NCI-H1105 (cell line): ENCODE data around the gene RAD51B.
"Not testable (repeated sequence)": the region's sequence is repeated elsewhere in the genome, so short reads cannot be mapped to it uniquely, and the experiment has no call there.

Source experiments
- DNase-seq: peaks from one replicate; lab custom pipeline; 2025; lab: John Stamatoyannopoulos, UW

The RAD51B gene

DNA sequence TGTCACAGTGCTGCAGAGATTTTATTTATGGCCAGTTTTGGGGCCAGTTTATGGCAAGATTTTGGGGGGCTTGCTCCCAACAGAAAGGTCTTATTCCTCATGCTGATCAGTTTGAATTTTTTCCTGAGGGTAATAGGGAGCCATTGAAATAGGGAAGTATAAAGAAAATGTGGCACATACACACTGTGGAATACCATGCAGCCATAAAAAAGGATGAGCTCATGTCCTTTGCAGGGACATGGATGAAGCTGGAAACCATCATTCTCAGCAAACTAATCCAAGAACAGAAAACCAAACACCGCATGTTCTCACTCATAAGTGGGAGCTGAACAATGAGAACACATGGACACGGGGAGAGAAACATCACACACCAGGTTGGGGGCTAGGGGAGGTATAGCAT is 483.4 kb downstream of the RAD51B start:
- DNase-seq: not testable (repeated sequence)

- DNase-seq: no peak
These were observed 486.2 kb downstream of the RAD51B start for GRCh38 chr14:68305738-68306137.

DNA sequence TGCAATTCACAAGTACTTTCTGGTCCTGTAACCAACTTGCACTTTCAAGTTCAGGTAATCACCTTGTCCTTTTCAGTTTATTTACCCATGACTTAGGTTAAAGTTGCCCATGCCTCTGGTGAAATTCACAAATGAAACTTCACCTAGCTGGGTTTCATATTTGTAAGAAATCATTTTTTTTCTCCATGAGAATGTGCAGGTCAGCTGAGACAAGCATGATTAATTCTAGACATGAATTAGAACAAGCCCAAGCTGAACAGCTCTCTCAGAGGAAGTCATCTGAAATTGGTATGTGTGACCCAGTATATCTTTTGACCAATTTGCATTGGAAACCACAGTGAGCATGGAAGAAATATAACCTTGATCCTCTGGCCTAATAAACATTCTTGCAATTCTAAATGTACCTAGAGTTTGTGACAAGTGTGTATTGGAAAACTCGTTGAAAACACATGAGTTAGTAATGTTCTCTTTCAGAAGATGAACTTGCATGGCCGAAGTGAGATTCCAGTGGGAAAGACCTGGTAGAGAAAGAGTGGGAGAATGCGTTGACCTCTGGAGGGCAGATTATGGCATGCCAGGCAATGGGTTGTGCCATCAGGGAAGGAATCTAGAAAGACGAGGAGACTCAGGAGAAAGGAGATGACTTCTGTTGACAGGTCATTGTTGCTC is 486.8 kb downstream of the RAD51B start:
- DNase-seq: no peak

- DNase-seq: peak; percentile 74
These were observed 487.6 kb downstream of the RAD51B start for GRCh38 chr14:68306934-68307789.

DNA sequence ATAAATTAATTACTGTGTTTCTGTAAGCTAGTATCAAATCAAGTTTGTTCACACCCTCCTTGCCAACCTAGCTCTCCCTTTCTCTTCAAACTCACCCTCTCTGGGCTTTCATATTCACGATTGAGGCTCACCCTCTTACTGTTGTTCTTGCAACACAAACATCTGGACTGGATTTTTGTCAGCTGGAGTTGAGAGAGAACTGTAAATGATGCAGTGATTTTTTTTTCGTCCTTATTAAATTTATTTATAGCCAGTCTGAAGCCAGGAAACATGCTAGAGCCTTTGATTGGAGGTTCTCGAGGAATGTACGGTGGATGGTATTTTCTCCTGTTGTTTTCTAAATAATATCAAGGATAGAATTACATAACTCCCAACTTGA is 488.2 kb downstream of the RAD51B start:
- no peak for DNase-seq

GRCh38 chr14:68308726-68309520 is 489.3 kb downstream of the RAD51B start:
- no peak for DNase-seq

- peak; percentile 48 for DNase-seq
These were observed 490.0 kb downstream of the RAD51B start for GRCh38 chr14:68309616-68310015.

GRCh38 chr14:68312300-68312699 is 492.7 kb downstream of the RAD51B start:
- DNase-seq: no peak

GRCh38 chr14:68312884-68313610 is 493.5 kb downstream of the RAD51B start:
- no peak for DNase-seq

- no peak for DNase-seq
These were observed 495.1 kb downstream of the RAD51B start for GRCh38 chr14:68314642-68315041.

DNA sequence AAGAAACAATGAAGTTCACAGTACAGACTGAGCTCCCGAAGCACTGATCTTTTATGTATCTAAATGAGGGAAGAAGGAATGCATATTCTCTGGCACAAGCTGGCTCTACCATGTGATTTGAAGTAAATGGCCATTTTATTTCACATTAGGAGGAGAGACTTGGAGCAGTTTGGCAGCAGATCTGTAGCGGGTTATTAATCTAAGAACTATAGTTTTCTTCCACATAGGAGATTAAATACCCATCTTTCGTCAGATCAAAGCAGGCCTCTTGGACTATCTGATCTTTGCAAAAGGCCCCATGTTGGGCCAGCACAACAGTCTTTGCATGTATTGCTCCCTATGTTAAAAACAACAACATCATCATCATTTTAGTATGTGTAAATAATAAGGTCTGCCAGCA is 495.5 kb downstream of the RAD51B start:
- DNase-seq: no peak

DNA sequence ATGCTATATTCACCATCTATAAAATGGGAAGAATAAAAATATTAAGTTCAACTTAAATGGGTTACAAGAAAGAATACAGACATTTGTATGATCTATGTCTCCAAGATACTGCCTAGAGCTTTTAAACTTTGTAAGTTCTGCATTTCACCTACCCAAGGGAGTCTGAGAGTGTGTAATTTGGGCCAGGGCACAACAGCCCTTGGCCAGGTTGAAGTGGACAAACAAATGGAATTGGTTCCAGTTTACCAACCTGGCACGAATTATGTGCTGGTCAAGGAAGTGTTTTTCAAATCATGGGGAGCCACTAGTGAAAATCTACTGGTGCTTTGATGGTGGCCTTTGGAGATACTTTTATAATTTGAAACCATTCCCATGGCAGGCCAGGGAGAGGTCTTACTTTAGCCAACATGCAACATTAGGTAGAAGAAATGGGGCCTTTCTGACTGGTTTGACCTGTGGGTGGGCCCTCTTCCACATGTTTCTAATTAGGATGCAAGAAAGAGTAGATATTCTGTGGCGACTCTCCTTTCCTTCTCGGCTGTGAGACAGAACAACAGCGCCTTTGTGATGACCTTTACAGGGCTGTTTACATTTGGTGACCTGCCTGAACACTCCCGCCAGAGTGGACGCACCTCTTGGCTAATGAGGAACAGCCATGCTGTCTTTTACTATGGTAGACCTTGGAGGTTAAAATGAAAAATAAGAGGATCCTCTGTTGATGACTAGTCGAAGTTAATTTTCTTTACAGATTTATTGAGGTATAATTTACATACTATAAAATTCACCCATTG is 496.7 kb downstream of the RAD51B start:
- no peak for DNase-seq

DNA sequence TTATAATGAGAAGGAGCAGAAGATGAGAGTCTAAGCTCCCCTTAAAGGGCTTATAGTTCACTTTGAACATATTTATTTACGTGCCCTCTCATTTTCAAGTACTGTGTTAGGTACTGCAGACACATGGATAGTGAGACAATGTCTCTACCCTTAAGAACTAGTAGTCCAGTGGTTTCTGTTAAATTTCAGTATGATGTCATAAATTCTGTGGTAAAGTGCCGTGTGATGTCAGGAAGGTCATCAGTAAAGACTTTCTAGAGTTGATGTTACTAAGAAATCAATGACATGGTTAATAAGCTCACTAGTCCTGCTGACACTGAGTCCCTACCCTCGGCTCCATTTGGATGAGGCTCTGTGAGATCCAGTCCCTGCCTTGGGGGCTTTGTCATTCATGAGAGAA is 497.7 kb downstream of the RAD51B start:
- DNase-seq: no peak

DNA sequence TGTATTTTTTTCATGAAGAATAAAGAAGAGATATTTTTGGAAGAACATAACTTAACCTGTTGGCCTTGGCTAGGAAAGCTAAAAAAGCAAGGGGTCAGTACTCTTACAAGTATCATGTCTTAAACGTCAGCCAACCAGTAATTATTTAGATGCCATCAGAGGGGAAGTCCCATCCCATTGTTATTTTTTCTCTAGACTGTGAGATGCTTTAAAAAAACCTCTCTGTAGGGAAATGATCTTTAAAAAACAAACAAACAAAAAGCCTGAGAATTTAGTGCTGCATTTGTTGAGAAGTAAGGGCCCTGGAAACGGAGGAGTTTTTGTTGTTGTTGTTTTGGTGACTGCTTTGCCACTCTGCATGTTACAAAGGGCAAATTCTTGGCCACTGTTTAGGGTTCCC is 499.2 kb downstream of the RAD51B start:
- no peak for DNase-seq

DNA sequence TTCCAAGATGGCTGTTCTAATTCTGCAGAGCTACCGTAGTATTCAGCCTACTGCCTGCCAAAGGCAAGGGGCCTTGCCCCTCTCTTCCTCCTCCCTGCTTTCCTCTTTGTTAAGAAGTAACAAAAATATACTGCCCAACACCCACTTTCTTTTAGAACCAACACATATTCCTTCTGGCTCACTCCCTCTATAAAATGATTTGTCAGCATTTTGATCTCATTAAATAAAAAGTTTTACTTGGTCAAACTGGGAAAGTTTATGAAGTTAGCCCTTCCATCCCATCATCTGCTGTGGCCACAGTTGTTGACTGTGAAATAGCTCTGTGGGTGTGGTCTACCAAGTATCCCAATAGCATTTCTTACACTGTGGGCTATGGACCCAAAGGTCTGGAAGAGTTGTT is 500.9 kb downstream of the RAD51B start:
- no peak for DNase-seq

GRCh38 chr14:68322940-68323620 is 503.5 kb downstream of the RAD51B start:
- DNase-seq: no peak

DNA sequence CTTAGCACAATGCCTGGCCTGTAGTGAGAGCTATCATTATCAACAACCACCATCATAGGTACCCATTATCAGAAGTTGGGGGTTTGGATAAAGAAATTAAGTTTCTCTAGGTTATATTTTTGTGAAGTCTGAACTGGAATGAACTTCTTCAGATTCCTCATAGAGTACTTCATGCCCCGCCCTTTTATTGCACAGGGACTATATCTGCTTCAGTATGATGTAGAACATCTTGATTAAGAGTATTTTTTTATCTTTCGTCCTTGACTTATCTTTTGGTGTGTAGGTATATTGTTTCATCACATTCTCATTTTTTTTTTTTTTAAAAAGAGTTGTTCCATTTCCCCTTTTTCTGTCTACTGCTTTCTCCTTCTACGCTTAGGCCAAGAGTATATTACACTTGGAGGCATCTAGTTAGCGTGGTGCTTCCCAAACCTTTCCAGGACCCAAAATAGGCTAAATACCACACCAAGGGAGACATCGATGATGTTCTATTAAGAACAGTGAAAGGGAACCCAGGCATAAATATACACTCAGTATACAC is 505.8 kb downstream of the RAD51B start:
- no peak for DNase-seq

- DNase-seq: no peak
These were observed 507.7 kb downstream of the RAD51B start for GRCh38 chr14:68327231-68327630.

DNA sequence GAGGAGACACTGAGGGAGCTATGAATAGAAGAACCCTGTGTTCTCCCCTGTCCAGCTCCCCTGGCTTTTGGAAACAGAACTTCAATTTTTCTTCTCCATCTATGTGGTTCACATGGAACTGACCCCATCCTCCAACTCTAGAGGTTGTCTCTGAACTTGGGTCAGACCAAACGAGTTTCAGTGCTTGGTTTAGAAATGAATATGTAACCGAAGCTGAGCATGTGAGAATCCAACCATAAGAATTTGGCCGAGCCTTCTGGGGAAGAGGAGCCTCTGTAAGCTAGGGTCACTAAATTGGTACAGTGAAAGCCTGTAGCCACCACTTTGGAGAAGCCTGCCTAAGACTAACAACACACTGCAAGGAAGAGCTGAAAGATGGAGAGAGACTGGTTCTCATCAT is 508.9 kb downstream of the RAD51B start:
- no peak for DNase-seq

DNA sequence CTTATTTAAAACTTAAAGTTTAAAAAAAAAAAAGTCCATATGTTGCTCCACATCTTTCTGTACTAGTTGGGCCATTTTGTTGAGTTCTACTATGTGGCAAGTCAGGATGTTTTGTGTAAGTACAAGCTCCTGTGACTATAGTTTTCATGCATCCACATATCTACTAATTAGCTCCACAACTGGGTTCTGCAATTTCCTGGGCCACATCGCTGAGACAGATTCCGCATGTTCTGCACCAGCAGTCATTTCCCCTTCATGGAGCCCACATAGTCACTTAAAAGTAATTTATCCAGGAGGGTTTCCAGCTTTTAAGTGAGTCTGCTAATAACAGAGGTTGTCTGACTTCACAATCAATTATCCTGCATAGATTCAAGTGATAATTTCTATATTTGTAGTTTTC is 511.8 kb downstream of the RAD51B start:
- no peak for DNase-seq
